H1 (cell line): ENCODE results near the gene CPNE5. TPM values are rescaled to one million over a fixed set of nuclear protein-coding genes. Genes with fewer than 3 reads are reported as not detected.
A peak's percentile ranks its signal among the peaks of the same experiment; 100 is the strongest.

Experiments used
- CTCF ChIA-PET: fragments of 300-600 bp; sonication (Branson Sonifier 250); formaldehyde crosslinking; loops from one replicate; lab custom pipeline; 2021; ENCODE audit not compliant: partially characterized antibody; lab: Charles Lee
- POLR2A ChIA-PET: fragments of 300-600 bp; sonication (Branson Sonifier 250); formaldehyde crosslinking; loops from one replicate; lab custom pipeline; 2021; ENCODE audit warnings: inconsistent platforms; ENCODE audit not compliant: partially characterized antibody; lab: Charles Lee
- DNase-seq, 2 experiments: peaks; one replicate each; pipeline versions ENCODE4 v3.0.0 to v3.0.0-alpha.2; 2010 to 2022; ENCODE audit warnings: low spot score in 2 of 2, low read depth in 1 of 2, mixed read lengths in 1 of 2
- FAIRE-seq: peaks from 2 replicates; lab custom pipeline; 2011; peaks lifted over from hg19 to GRCh38; lab: Jason Lieb, UNC
- H2AFZ ChIP-seq: 2 replicates; pipeline ENCODE4 v1.8.1; 2012; ENCODE audit warnings: low read length, inconsistent platforms
- H2AK5ac ChIP-seq: 2 replicates; pipeline ENCODE4 v1.6.1; 2013; ENCODE audit warnings: low read depth, low read length
- H2BK120ac ChIP-seq: replicated peaks from 2 replicates; pipeline ENCODE3; 2013; ENCODE audit warnings: low read depth, low read length, inconsistent platforms
- H2BK12ac ChIP-seq: 2 replicates; pipeline ENCODE4 v1.6.1; 2013; ENCODE audit warnings: low read depth, low read length
- H2BK15ac ChIP-seq: 2 replicates; pipeline ENCODE4 v1.6.1; 2013; ENCODE audit warnings: low read length
- H2BK20ac ChIP-seq: 2 replicates; pipeline ENCODE4 v1.6.1; 2013; ENCODE audit warnings: low read length
- H2BK5ac ChIP-seq: 2 replicates; pipeline ENCODE4 v1.6.1; 2013; ENCODE audit warnings: low read depth, low read length
- H3K14ac ChIP-seq: 2 replicates; pipeline ENCODE4 v1.6.1; 2013; ENCODE audit warnings: inconsistent platforms; ENCODE audit not compliant: insufficient read length
- H3K18ac ChIP-seq: 2 replicates; pipeline ENCODE4 v1.6.1; 2013; ENCODE audit warnings: low read length; ENCODE audit errors: extremely low read depth
- H3K23ac ChIP-seq: 2 replicates; pipeline ENCODE4 v1.6.1; 2013; ENCODE audit warnings: inconsistent platforms; ENCODE audit not compliant: insufficient read length
- H3K23me2 ChIP-seq: 2 replicates; pipeline ENCODE4 v1.6.1; 2013; ENCODE audit warnings: low read depth, low read length
- H3K27ac ChIP-seq: 2 replicates; pipeline ENCODE4 v1.6.1; 2011; ENCODE audit warnings: low read depth, low read length, inconsistent platforms
- H3K27me3 ChIP-seq, 4 experiments: replicated peaks in 1 of 4; 1 replicate in 1 of 4; 2 replicates in 3 of 4; pipeline versions ENCODE4 v1.6.1 to v1.8.1; 2011 to 2013; ENCODE audit warnings: low read length in 3 of 4, mild to moderate bottlenecking in 3 of 4, inconsistent platforms in 2 of 4, mixed read lengths in 2 of 4, moderate library complexity in 1 of 4; ENCODE audit not compliant: control insufficient read depth in 3 of 4, insufficient read depth in 3 of 4; ENCODE audit errors: extremely low read depth in 1 of 4
- H3K36me3 ChIP-seq, 4 experiments: 2 replicates each; pipeline versions ENCODE4 v1.6.1 to v1.8.1; 2011 to 2013; ENCODE audit warnings: mild to moderate bottlenecking in 4 of 4, low read length in 3 of 4, moderate library complexity in 2 of 4, control low read depth in 1 of 4, inconsistent platforms in 1 of 4; ENCODE audit not compliant: insufficient read depth in 4 of 4, control insufficient read depth in 2 of 4
- H3K4ac ChIP-seq: replicated peaks from 2 replicates; pipeline ENCODE3; 2013; ENCODE audit warnings: low read length, low read depth, mixed read lengths, inconsistent platforms; ENCODE audit not compliant: insufficient read length
- H3K4me1 ChIP-seq, 4 experiments: replicated peaks in 1 of 4; 1 replicate in 1 of 4; 2 replicates in 3 of 4; pipeline versions ENCODE4 v1.6.1 to v1.8.1; 2011 to 2013; ENCODE audit warnings: low read length in 3 of 4, inconsistent platforms in 2 of 4, mixed read lengths in 1 of 4; ENCODE audit not compliant: insufficient read depth in 4 of 4, control insufficient read depth in 3 of 4
- H3K4me2 ChIP-seq, 2 experiments: 2 replicates each; pipeline versions ENCODE4 v1.6.1 to v1.8.1; 2011 to 2013; ENCODE audit warnings: low read depth in 2 of 2, low read length in 2 of 2, control low read depth in 1 of 2, inconsistent platforms in 1 of 2, mild to moderate bottlenecking in 1 of 2; ENCODE audit not compliant: insufficient read depth in 1 of 2
- H3K4me3 ChIP-seq, 4 experiments: fragments of 200-600, 300-600 bp in 1 of 4; sonication (generic), shearing (Covaris generic), sonication (Bioruptor Twin) in 1 of 4; 2 replicates each; pipeline versions ENCODE4 v1.5.1 to v1.8.1; 2011 to 2016; ENCODE audit warnings: low read length in 4 of 4, low read depth in 3 of 4, control low read depth in 2 of 4, inconsistent platforms in 2 of 4, mild to moderate bottlenecking in 2 of 4, mixed read lengths in 1 of 4, moderate library complexity in 1 of 4; ENCODE audit not compliant: insufficient read depth in 2 of 4; ENCODE audit errors: extremely low read depth in 1 of 4
- H3K56ac ChIP-seq: replicated peaks from 2 replicates; pipeline ENCODE3; 2013; ENCODE audit warnings: low read depth, mild to moderate bottlenecking, mixed read lengths, low read length, inconsistent platforms; ENCODE audit not compliant: insufficient read length
- H3K79me1 ChIP-seq: 2 replicates; pipeline ENCODE4 v1.6.1; 2013; ENCODE audit warnings: low read depth, low read length, control low read depth
- H3K79me2 ChIP-seq, 2 experiments: 2 replicates each; pipeline versions ENCODE4 v1.6.1 to v1.8.1; 2012 to 2013; ENCODE audit warnings: low read length in 2 of 2, mild to moderate bottlenecking in 2 of 2, inconsistent platforms in 1 of 2; ENCODE audit not compliant: insufficient read depth in 2 of 2, control insufficient read depth in 1 of 2
- H3K9ac ChIP-seq, 4 experiments: replicated peaks in 1 of 4; 1 replicate in 1 of 4; 2 replicates in 3 of 4; pipeline versions ENCODE4 v1.6.1 to v1.8.1; 2011 to 2013; ENCODE audit warnings: low read depth in 3 of 4, low read length in 3 of 4, control low read depth in 2 of 4, mild to moderate bottlenecking in 2 of 4, moderate library complexity in 2 of 4, inconsistent platforms in 1 of 4; ENCODE audit errors: extremely low read depth in 1 of 4
- H3K9me3 ChIP-seq, 2 experiments: 2 replicates each; pipeline versions ENCODE4 v1.6.1 to v1.8.1; 2012 to 2013; ENCODE audit warnings: mild to moderate bottlenecking in 2 of 2, moderate library complexity in 2 of 2, control low read depth in 1 of 2, inconsistent platforms in 1 of 2, low read depth in 1 of 2, low read length in 1 of 2, mixed read lengths in 1 of 2; ENCODE audit not compliant: insufficient read depth in 2 of 2
- H4K20me1 ChIP-seq, 2 experiments: replicated peaks in 1 of 2; 2 replicates each; pipeline versions ENCODE3 to v1.8.1; 2011 to 2013; ENCODE audit warnings: inconsistent platforms in 2 of 2, low read length in 2 of 2, mild to moderate bottlenecking in 1 of 2; ENCODE audit not compliant: insufficient read depth in 2 of 2, control insufficient read depth in 1 of 2
- H4K5ac ChIP-seq: 2 replicates; pipeline ENCODE4 v1.6.1; 2013; ENCODE audit warnings: low read length, low read depth, mixed read lengths, inconsistent platforms; ENCODE audit not compliant: insufficient read length
- H4K8ac ChIP-seq: 2 replicates; pipeline ENCODE4 v1.8.0; 2013; ENCODE audit warnings: mild to moderate bottlenecking, moderate library complexity, low read length, inconsistent platforms; ENCODE audit not compliant: insufficient read depth; ENCODE audit errors: extremely low read depth
- H4K91ac ChIP-seq: replicated peaks from 2 replicates; pipeline ENCODE3; 2013; ENCODE audit warnings: low read length, mixed read lengths, inconsistent platforms; ENCODE audit not compliant: insufficient read length
- CEBPB ChIP-seq: IDR thresholded peaks from 2 replicates; pipeline ENCODE4 v1.6.1; 2012; ENCODE audit warnings: low read depth, low read length
- CHD2 ChIP-seq: IDR thresholded peaks from 2 replicates; pipeline ENCODE4 v1.6.1; 2012; ENCODE audit warnings: low read length, improper control_type of control experiment
- CREB1 ChIP-seq: IDR thresholded peaks from 2 replicates; pipeline ENCODE4 v1.6.1; 2012; ENCODE audit warnings: inconsistent platforms
- FOSL1 ChIP-seq: IDR thresholded peaks from 2 replicates; pipeline ENCODE4 v1.6.1; 2011; ENCODE audit warnings: mild to moderate bottlenecking, low read depth, low read length, moderate library complexity; ENCODE audit not compliant: insufficient read depth
- GABPA ChIP-seq: IDR thresholded peaks from 2 replicates; pipeline ENCODE4 v1.6.1; 2011; ENCODE audit warnings: mild to moderate bottlenecking, low read length, moderate library complexity, borderline replicate concordance; ENCODE audit not compliant: insufficient read depth
- KDM1A ChIP-seq: fragments of 200-600, 300-600 bp; sonication (generic); IDR thresholded peaks from 2 replicates; pipeline ENCODE4 v1.7.1; 2016; ENCODE audit warnings: mild to moderate bottlenecking, low read length, borderline replicate concordance
- MAX ChIP-seq: IDR thresholded peaks from 2 replicates; pipeline ENCODE4 v1.6.1; 2012; ENCODE audit warnings: inconsistent platforms
- NANOG ChIP-seq: IDR thresholded peaks from 2 replicates; pipeline ENCODE4 v1.6.1; 2011; ENCODE audit warnings: low read length, low read depth, mild to moderate bottlenecking, inconsistent platforms; ENCODE audit not compliant: insufficient read depth, poor library complexity, severe bottlenecking
- PHF8 ChIP-seq: fragments of 200-600 bp; sonication (generic); conservative IDR thresholded peaks from 2 replicates; pipeline ENCODE4 v1.7.1; 2012; ENCODE audit warnings: low read depth, mild to moderate bottlenecking, inconsistent platforms, low read length, moderate library complexity
- POLR2A ChIP-seq, 2 experiments: IDR thresholded peaks; 1 replicate in 1 of 2; 2 replicates in 1 of 2; pipeline ENCODE4 v1.6.1; 2011; ENCODE audit warnings: low read depth in 2 of 2, low read length in 2 of 2, mild to moderate bottlenecking in 2 of 2; ENCODE audit errors: control extremely low read depth in 1 of 2
- SIX5 ChIP-seq: IDR thresholded peaks from 2 replicates; pipeline ENCODE4 v1.6.1; 2011; ENCODE audit warnings: mild to moderate bottlenecking, low read depth, low read length
- SP1 ChIP-seq: IDR thresholded peaks from 2 replicates; pipeline ENCODE4 v1.6.1; 2011; ENCODE audit warnings: low read depth, low read length
- SP4 ChIP-seq: IDR thresholded peaks from 2 replicates; pipeline ENCODE4 v1.6.1; 2012; ENCODE audit warnings: low read length, inconsistent platforms
- ZNF274 ChIP-seq: IDR thresholded peaks from 2 replicates; pipeline ENCODE4 v1.7.0; 2012; ENCODE audit warnings: low read length, borderline replicate concordance; ENCODE audit errors: extremely low read depth
- WGBS, 2 experiments: shearing (Covaris generic) in 1 of 2; methylation state at CpG; one replicate each; pipeline versions ENCODE4 v1.1.6 to v1.1.7; 2013 to 2015; ENCODE audit warnings: low lambda C conversion rate in 2 of 2, mixed read lengths in 2 of 2, inconsistent platforms in 1 of 2, low coverage in 1 of 2, missing lambda C conversion rate in 1 of 2; ENCODE audit not compliant: insufficient replicate concordance in 2 of 2, insufficient coverage in 1 of 2, insufficient read length in 1 of 2; ENCODE audit errors: extremely low coverage in 1 of 2, missing lambda C conversion rate in 1 of 2; 5-methylcytosine and 5-hydroxymethylcytosine counted together
- polyA plus RNA-seq, 7 experiments: library from polyadenylated mRNA; depleted of rRNA in 3 of 7; stranded (reverse) in 5 of 7; unstranded in 2 of 7; fragments of >200 nt in 5 of 7; fragments of 200-250 nt in 2 of 7; gene quantifications; 1 replicate in 5 of 7; 2 replicates in 1 of 7; 4 replicates in 1 of 7; pipeline versions ENCODE4 v1.2.1 to v1.2.3, GENCODE V29; 2011 to 2013; ENCODE audit warnings: missing spikeins in 2 of 7, mixed read lengths in 2 of 7
- total RNA-seq: library from RNA; stranded (reverse); fragmentation: NEBNext Ultra II Directional; extraction: Animal tissue kit (Norgen Biotek cat#: 25700); gene quantifications from 2 replicates; pipeline ENCODE4 v1.2.1, GENCODE V29; 2021

The CPNE5 gene
- total and polyA plus RNA-seq, 2 of the 8 experiments (the other 6 are each of a cell fraction or from before 2014, with no cell fraction given) = 0.88 to 1.8 TPM

- no peak overlapping the region for H3K27ac ChIP-seq
- H2BK15ac ChIP-seq = peak overlapping the region; percentile 84; the same call in 1 of the 2 replicates
- H3K23ac ChIP-seq = no peak overlapping the region
- TF ChIP-seq CEBPB = no peak
- TF ChIP-seq PHF8 = no peak
- no peak for TF ChIP-seq CHD2
- no peak for TF ChIP-seq GABPA
- no peak for TF ChIP-seq CREB1
- TF ChIP-seq FOSL1 = no peak
- TF ChIP-seq POLR2A (IDR thresholded peaks at IDR 0.05; ENCODE audit: control extremely low read depth in 1 of 2, low read depth in 2 of 2, low read length in 2 of 2) = no peak
- no peak for TF ChIP-seq ZNF274
- TF ChIP-seq SP1 = no peak
- no peak for TF ChIP-seq NANOG
- no peak for TF ChIP-seq KDM1A
- no peak for TF ChIP-seq SP4
- no peak for TF ChIP-seq SIX5
- TF ChIP-seq MAX = no peak
Measured at GRCh38 chr6:36821581-36822335, 17.5 kb downstream of the CPNE5 start.

More at GRCh38 chr6:36821581-36822335, 17.5 kb downstream of the CPNE5 start:
- Histone ChIP-seq H3K79me2 (no peaks in the 10 kb centered on the region), H3K36me3 (no peaks in the 10 kb centered on the region), H2BK5ac (no peak overlapping the region), H4K8ac (no peak overlapping the region; the same call in 1 of the 2 replicates), H4K91ac (peak overlapping the region; percentile 49), H3K9me3 (no peaks in the 10 kb centered on the region), H3K56ac (no peak overlapping the region), H2BK120ac (no peak overlapping the region), H3K4me1 (peaks cover 0 to 9% (median 2%) of the 10 kb centered on the region in 4 experiments; a peak in 4 of 7 replicates), H3K4me2 (no peak overlapping the region), H3K9ac (no peak overlapping the region), H3K4me3 (no peak overlapping the region), H3K14ac (no peak overlapping the region), H3K18ac (no peak overlapping the region), H2AK5ac (no peak overlapping the region), H3K4ac (no peak overlapping the region), H2BK12ac (peak overlapping the region; percentile 88; the same call in 1 of the 2 replicates), H2AFZ (0 out of 2 replicates have a peak overlapping the region, but pooled peaks have one; percentile 66), H4K5ac (no peak overlapping the region), H4K20me1 (no peaks in the 10 kb centered on the region), H3K79me1 (no peaks in the 10 kb centered on the region), H3K27me3 (no peaks in the 10 kb centered on the region; a peak in 2 of 7 replicates), H2BK20ac (no peak overlapping the region; the same call in 1 of the 2 replicates), H3K23me2 (no peaks in the 10 kb centered on the region)
- POLR2A ChIA-PET = no interaction called here
- no peak for FAIRE-seq
- CTCF ChIA-PET = interaction anchor here (1.0 kb wide), 1 partner anchor 26 kb away, joined by 3 read pairs; no protein-coding TSS in a partner anchor
- DNase-seq = no peak
- whole genome bisulfite sequencing, 2 experiments = 84% methylated on average over 13 of the region's 14 CpGs; no CpG with 5 or more reads in 1 of the 2 experiments
